GM21717 (cell line): Measurements from ENCODE around the gene TBC1D7.
"Not testable (repeated sequence)": the region's sequence is repeated elsewhere in the genome, so short reads cannot be mapped to it uniquely, and the experiment has no call there.

Experiments
- ATAC-seq: cut with Tn5 transposase; IDR thresholded peaks from one replicate; pipeline ENCODE4 v1.9.1; 2021; ENCODE audit warnings: mild to moderate bottlenecking, moderate library complexity; ENCODE audit not compliant: unreplicated experiment

Gene TBC1D7

GRCh38 chr6:13326031-13326586 lies 2.2 kb downstream of the TBC1D7 start:
- ATAC-seq = not testable (repeated sequence)

GRCh38 chr6:13319891-13320564 lies 8.3 kb downstream of the TBC1D7 start:
- ATAC-seq = no peak

GRCh38 chr6:13318821-13319220 lies 9.5 kb downstream of the TBC1D7 start:
- no peak for ATAC-seq

- no peak for ATAC-seq
Measured at GRCh38 chr6:13315896-13316295, 12.4 kb downstream of the TBC1D7 start.

GRCh38 chr6:13314806-13315205 lies 13.5 kb downstream of the TBC1D7 start:
- ATAC-seq = no peak

GRCh38 chr6:13311155-13311554 lies 17.2 kb downstream of the TBC1D7 start:
- ATAC-seq = no peak

- ATAC-seq = no peak
Measured at GRCh38 chr6:13308332-13308731, 20.0 kb downstream of the TBC1D7 start.

- no peak for ATAC-seq
Measured at GRCh38 chr6:13307508-13307995, 20.8 kb downstream of the TBC1D7 start.

- ATAC-seq = no peak
Measured at GRCh38 chr6:13305791-13306190, 22.5 kb downstream of the TBC1D7 start.

GRCh38 chr6:13305288-13305687 lies 23.0 kb downstream of the TBC1D7 start:
- ATAC-seq = no peak

- ATAC-seq = peak; percentile 39
Measured at GRCh38 chr6:13304580-13305260, 23.6 kb downstream of the TBC1D7 start.

GRCh38 chr6:13304101-13304500 lies 24.2 kb downstream of the TBC1D7 start:
- no peak for ATAC-seq

GRCh38 chr6:13303668-13304017 lies 24.7 kb downstream of the TBC1D7 start:
- peak; percentile 46 for ATAC-seq

- peak; percentile 69 for ATAC-seq
Measured at GRCh38 chr6:13302751-13303667, 25.3 kb downstream of the TBC1D7 start.

GRCh38 chr6:13302291-13302690 lies 26.0 kb downstream of the TBC1D7 start:
- no peak for ATAC-seq

- no peak for ATAC-seq
Measured at GRCh38 chr6:13300643-13301590, 27.4 kb downstream of the TBC1D7 start.

- no peak for ATAC-seq
Measured at GRCh38 chr6:13299918-13300317, 28.4 kb downstream of the TBC1D7 start.

- ATAC-seq = no peak
Measured at GRCh38 chr6:13299403-13299821, 28.9 kb downstream of the TBC1D7 start.

- ATAC-seq = no peak
Measured at GRCh38 chr6:13298446-13298845, 29.9 kb downstream of the TBC1D7 start.

- ATAC-seq = no peak
Measured at GRCh38 chr6:13297391-13297790, 30.9 kb downstream of the TBC1D7 start.
